Mammary epithelial cell (primary cell): ENCODE results near the gene SMIM41.

ENCODE experiments used
- EZH2 ChIP-seq: IDR thresholded peaks from 2 replicates; pipeline ENCODE4 v1.6.1; 2012; ENCODE audit warnings: low read length, inconsistent platforms, borderline replicate concordance
- TF ChIP-seq, protein P1 (sequence below), 2 donors: IDR thresholded peaks in 1 of 2; conservative IDR thresholded peaks in 1 of 2; 2 replicates each; pipeline ENCODE4 v1.5.1; 2011 to 2012; ENCODE audit warnings: inconsistent platforms in 2 of 2, low read length in 2 of 2, mild to moderate bottlenecking in 2 of 2, control low read depth in 1 of 2, low read depth in 1 of 2; ENCODE audit not compliant: insufficient read depth in 1 of 2; ENCODE audit errors: extremely low read depth in 1 of 2

GRCh38 chr12:52074971-52075724, 4.4 kb upstream of the SMIM41 start:
- TF ChIP-seq, protein P1, sequence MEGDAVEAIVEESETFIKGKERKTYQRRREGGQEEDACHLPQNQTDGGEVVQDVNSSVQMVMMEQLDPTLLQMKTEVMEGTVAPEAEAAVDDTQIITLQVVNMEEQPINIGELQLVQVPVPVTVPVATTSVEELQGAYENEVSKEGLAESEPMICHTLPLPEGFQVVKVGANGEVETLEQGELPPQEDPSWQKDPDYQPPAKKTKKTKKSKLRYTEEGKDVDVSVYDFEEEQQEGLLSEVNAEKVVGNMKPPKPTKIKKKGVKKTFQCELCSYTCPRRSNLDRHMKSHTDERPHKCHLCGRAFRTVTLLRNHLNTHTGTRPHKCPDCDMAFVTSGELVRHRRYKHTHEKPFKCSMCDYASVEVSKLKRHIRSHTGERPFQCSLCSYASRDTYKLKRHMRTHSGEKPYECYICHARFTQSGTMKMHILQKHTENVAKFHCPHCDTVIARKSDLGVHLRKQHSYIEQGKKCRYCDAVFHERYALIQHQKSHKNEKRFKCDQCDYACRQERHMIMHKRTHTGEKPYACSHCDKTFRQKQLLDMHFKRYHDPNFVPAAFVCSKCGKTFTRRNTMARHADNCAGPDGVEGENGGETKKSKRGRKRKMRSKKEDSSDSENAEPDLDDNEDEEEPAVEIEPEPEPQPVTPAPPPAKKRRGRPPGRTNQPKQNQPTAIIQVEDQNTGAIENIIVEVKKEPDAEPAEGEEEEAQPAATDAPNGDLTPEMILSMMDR (conservative IDR thresholded peaks at IDR 0.05 in 1 of 2, IDR thresholded peaks at IDR 0.05 in 1 of 2; ENCODE audit: extremely low read depth in 1 of 2, insufficient read depth in 1 of 2, low read depth in 1 of 2, low read length in 2 of 2) = no peak
- TF ChIP-seq EZH2 = no peak
